Coronary artery (tissue), 2 donors: ENCODE measurements around the gene PARD3.

Experiments
- DNase-seq: peaks from one replicate; pipeline ENCODE4 v3.0.0-alpha.2; 2017; ENCODE audit warnings: low spot score
- H3K27ac ChIP-seq, 2 donors: fragments of 200-600 bp; sonication (generic); one replicate each; pipeline ENCODE4 v1.5.1; 2016 to 2019
- H3K4me3 ChIP-seq: fragments of 200-600 bp; sonication (generic); 2 replicates; pipeline ENCODE4 v1.5.1; 2016; ENCODE audit warnings: mild to moderate bottlenecking, moderate library complexity
- TF ChIP-seq, protein P1 (sequence below): fragments of 200-600 bp; sonication (generic); IDR thresholded peaks from one replicate; pipeline ENCODE4 v1.5.1; 2019; ENCODE audit warnings: antibody characterized with exemption

Gene PARD3

DNA sequence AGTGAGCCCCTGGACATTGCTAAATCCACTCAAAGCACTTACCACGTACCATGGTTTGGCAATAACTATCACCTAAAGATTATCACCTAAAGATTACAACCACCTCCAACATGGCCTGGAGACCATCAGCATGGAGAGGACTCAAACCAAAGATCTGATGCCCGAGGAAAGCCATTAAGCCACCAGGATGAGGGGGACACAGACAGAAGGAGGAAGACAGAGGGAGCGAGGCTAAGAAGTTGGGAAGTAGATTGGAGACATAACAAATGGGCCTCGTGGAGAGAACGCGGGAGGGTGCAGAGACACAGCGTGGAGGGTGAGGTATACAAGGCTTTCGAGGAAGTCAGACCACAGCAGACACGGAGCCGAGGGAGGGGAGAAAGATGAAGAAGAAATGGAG is 700.2 kb downstream of the PARD3 start:
- DNase-seq = no peak
- H3K4me3 ChIP-seq = no peak overlapping the region
- TF ChIP-seq, protein P1, sequence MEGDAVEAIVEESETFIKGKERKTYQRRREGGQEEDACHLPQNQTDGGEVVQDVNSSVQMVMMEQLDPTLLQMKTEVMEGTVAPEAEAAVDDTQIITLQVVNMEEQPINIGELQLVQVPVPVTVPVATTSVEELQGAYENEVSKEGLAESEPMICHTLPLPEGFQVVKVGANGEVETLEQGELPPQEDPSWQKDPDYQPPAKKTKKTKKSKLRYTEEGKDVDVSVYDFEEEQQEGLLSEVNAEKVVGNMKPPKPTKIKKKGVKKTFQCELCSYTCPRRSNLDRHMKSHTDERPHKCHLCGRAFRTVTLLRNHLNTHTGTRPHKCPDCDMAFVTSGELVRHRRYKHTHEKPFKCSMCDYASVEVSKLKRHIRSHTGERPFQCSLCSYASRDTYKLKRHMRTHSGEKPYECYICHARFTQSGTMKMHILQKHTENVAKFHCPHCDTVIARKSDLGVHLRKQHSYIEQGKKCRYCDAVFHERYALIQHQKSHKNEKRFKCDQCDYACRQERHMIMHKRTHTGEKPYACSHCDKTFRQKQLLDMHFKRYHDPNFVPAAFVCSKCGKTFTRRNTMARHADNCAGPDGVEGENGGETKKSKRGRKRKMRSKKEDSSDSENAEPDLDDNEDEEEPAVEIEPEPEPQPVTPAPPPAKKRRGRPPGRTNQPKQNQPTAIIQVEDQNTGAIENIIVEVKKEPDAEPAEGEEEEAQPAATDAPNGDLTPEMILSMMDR = no peak
- H3K27ac ChIP-seq = no peak overlapping the region

DNA sequence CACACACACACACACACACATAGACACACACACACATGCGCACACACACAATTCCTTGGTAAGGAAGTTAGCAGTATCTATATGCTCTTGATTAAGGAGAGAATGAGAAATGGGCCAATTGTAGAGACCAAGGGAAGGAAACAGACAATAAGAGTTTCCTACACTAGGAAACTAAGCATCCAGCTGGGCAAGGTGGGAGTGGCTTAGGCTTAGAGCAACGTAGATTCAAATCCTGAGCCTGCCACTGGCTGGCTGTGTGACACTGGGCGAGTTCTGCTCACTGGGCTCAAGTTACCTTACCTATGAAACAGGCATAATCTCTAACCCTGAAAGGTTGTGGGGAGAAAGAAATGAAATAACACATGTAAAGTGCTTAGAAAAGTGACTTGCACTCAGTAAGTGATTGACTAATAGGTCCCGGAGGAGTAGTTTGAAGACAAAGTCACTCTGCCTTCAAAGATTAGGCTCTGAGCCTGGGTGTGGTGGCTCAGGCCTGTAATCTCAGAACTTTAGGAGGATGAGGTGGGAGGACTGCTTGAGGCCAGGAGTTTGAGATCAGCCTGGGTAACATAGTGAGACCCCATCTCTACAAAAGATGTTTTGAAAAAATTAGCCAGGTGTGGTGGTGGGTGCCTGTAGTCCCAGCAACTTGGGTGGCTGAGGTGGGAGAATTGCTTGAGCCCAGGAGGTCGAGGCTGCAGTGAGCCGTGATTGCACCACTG is 701.4 kb downstream of the PARD3 start:
- TF ChIP-seq, protein P1 = no peak
- H3K4me3 ChIP-seq = no peak overlapping the region
- no peak for DNase-seq

DNA sequence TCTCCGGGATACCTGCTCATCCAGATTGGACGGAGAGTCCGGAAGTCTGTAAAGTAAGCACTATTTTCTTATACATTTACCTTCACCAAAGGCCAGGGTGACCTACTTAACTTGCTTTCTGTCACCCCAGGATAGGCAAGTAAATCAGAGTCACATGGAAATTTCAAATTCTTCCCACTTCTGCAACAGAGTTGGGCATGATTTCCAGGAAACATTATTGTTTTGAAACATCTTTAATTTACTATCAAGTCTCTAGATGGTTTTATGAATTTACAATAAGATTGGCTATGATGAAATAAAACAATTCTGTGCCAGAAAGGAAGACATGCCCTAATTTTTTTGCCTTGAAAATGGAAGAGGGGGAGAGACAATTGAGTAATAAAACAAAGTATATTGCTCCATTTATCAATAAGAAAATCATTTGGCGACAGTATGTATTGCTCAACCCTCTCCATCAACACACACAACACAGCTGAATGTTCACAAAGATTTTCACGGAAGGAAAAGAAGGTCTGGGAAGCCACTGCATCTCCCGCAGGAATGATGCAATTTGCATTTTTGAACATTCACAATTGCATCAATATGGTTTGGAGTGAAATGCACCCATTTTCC is 702.8 kb downstream of the PARD3 start:
- Histone ChIP-seq H3K4me3 (no peak overlapping the region), H3K27ac (no peak overlapping the region)
- TF ChIP-seq, protein P1 = no peak
- DNase-seq = no peak

More for the DNA sequence above, 701.4 kb downstream of the PARD3 start:
- H3K27ac ChIP-seq = no peak overlapping the region

DNA sequence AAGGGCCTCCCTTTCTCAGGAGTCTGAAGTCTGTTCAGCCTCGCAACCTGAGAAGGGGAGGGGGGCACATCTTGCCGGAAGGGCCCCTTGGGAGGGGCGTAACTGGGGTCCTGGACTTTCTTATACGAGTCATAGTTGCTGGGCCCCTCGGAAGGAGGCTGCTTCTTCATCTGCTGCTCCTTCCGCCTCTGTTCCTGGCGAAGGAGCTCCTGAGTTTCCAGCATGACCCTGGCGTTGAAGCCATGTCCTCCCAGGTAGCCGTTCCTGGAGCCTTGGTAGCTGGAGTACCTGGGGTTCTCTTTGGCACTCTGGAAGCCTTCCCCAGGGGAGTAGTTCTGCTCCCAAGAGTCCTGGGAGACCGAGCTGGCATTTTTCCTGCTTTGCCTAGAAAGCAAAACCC is 703.9 kb downstream of the PARD3 start:
- DNase-seq = no peak
- no peak overlapping the region for H3K27ac ChIP-seq
- no peak overlapping the region for H3K4me3 ChIP-seq
- TF ChIP-seq, protein P1 = no peak

DNA sequence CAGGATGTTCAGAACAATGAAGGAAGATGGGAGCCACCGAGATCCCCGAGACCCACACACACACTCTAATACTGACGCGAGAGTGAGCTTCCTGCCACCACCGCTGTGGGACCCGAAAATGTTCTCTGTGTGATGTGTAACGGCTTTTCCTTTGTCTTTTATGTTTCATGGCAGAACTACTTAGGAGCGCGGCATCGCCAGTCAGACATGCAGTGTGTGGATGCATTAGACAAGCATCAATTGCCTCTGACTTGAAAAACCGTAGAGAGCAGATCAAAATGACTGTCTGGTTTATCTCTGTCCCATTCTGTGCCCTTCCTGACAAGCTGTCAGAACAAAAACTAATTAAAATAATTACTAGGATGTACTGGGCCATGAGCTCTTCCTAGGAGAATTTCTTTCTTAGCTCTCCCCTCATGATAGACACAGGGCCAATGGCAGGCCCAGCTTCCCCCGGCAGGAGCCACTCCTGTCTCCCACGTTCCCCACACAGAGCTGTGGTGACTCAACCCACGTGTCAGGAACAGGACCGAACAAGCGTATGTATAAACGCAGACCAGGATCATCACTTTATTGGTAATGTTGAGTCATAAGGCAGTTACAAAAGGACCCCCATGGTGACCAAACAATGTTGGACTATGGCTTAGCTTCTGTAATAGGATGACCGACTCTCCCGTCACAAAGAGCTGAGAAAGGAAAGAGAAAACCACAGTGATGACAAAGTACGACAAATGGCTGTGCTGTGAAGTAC is 705.0 kb downstream of the PARD3 start:
- DNase-seq = no peak
- no peak overlapping the region for H3K27ac ChIP-seq
- H3K4me3 ChIP-seq = no peak overlapping the region
- TF ChIP-seq, protein P1 = no peak

DNA sequence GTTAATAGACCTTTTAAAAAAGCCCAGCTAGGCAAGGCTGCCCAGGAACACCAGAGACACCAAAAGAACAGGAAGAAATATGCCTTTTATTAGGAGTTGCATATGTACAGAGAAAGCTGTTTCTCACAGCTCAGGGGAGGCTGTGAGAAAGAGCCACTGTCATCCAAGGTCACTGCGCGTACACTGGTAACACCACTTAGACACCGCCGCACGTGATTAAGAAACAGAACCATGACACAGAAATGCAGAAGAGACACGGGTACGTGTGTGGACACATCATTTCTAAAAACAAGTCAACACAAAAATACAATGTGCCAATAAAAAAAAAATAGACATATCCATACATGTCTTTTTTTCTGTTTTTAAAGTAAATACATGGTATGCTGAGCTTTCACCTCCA is 705.6 kb downstream of the PARD3 start:
- Histone ChIP-seq H3K27ac (no peak overlapping the region), H3K4me3 (no peak overlapping the region)
- DNase-seq = no peak
- TF ChIP-seq, protein P1 = no peak
